ENCODE measurements around the gene CD180.

CD180 gene

DNA sequence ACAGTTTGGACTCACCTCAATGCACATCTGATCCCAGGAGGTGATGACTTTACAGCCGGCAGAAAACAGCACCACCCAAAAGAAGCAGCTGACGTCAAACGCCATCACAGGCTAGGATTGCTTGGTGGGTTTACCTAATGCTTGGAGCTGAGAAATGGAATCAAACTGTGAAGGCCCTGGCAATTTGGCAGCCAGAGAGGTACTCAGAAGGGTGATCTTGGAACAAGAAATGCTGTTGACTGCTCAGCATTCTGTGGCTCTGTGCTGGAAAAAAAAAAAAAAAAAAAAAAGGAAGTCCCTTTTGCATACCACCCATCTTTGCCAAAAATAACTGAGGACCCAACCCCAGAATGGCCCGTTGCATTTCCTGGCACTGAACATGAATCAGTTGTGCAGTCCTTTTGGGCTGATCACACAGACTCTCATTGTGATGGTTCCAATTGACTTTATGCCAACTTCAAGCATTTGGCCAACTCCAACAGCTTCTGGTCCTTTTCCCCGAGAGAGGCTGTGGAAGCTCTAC lies at the start of gene CD180:
Gene CD180, minus strand, starts transcription at position 263 of the 523 bp plus-strand sequence. Its CDS starts 158 bp downstream, at position 105.
- DNase-seq (ENCODE audit: low read depth in 1 of 2, low spot score in 1 of 2): no peak

GRCh38 chr5:67246108-67246507 lies 49.5 kb upstream of the CD180 start:
- no peak for DNase-seq (ENCODE audit: low read depth in 1 of 2, low spot score in 1 of 2)

DNA sequence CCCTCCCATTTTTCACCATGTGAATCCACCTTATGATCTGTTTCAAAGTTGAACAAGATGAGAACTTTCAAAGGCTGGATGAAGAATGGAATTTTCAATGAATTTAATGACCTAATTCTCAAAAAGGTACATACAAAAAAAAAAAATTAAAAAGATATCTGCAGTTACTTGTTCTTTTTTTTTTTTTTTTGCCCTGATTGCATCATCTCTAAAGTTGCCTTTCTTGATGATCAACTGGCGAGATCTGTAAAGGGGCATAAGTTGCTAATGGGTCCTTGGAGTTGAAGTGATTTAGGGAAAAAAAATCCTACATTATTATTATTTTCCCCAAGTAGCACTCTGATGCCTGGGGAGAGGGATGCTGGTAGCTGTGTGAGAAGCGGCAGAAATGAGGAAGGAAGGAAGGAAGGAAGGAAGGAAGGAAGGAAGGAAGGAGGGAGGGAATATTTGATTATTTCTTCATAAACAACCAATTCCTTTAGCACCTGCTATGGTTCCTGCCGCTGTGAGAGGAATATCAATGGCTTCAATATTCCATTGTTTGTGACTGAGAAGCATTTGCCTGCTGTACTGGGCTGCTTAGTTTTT lies 48.8 kb upstream of the CD180 start:
- no peak for DNase-seq (ENCODE audit: low read depth in 1 of 2, low spot score in 1 of 2)

- no peak for DNase-seq (ENCODE audit: low read depth in 1 of 2, low spot score in 1 of 2)
Measured at GRCh38 chr5:67244345-67244793, 47.8 kb upstream of the CD180 start.

- DNase-seq (ENCODE audit: low read depth in 1 of 2, low spot score in 1 of 2): no peak
Measured at GRCh38 chr5:67243944-67244343, 47.3 kb upstream of the CD180 start.

DNA sequence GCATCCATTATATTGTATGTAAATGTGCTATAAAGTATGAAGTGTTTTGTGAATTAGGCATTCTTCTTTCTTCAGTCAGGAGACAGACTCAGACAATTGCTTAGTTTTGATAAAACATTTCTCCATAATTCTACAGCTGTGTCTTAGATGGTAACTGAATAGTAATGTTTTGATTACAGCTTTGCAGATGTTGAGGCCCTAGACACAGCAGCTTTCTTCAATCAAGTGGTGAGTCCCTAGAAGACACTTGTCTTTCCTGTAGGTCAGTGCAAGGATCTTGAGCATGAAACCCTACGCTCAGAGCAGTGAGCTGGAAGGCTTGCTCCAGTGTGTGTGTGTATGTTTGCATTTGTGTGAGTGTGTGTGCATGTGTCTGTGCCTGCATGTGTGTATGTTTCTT lies 46.8 kb upstream of the CD180 start:
- DNase-seq (ENCODE audit: low read depth in 1 of 2, low spot score in 1 of 2): no peak

DNA sequence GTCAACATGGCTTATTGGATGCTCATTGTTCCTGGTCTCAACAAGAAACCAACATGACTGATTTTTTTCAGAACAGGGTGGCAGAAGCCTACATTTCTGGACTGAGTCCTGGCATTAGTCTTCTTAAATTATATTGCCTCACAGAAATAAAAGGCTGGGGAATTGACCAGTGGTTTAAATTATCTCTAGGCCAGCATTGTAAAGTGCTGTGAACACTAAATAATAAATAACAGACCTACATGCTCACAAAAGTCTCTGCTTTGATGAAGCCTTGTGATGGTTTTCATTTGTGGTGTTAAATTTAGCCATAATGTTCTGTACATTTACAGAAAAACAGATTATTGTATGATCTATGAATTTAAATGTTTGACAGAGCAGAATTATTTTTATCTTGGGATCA lies 44.7 kb upstream of the CD180 start:
- DNase-seq (ENCODE audit: low read depth in 1 of 2, low spot score in 1 of 2): no peak

DNA sequence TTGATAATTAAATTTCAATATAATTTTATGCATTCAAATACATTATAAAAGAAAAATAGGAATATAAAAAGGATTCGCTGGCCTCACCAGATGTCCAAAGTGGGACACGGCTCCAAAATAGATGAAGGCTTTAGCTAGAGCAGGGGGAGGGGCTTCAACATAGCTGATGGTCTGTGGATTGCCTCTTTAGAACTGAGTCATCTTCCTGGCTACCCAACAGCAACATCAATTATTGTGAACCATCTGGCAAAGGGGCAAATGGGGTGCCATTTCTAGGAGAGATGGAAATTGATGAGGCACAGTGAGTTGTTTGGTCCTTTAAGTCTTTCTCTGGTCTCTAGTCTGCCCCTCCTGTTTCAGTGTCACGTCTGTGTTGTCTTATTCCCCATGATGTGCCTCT lies 44.2 kb upstream of the CD180 start:
- no peak for DNase-seq (ENCODE audit: low read depth in 1 of 2, low spot score in 1 of 2)

GRCh38 chr5:67240065-67240464 lies 43.5 kb upstream of the CD180 start:
- DNase-seq (ENCODE audit: low read depth in 1 of 2, low spot score in 1 of 2): no peak

GRCh38 chr5:67238191-67238590 lies 41.6 kb upstream of the CD180 start:
- no peak for DNase-seq (ENCODE audit: low read depth in 1 of 2, low spot score in 1 of 2)

DNA sequence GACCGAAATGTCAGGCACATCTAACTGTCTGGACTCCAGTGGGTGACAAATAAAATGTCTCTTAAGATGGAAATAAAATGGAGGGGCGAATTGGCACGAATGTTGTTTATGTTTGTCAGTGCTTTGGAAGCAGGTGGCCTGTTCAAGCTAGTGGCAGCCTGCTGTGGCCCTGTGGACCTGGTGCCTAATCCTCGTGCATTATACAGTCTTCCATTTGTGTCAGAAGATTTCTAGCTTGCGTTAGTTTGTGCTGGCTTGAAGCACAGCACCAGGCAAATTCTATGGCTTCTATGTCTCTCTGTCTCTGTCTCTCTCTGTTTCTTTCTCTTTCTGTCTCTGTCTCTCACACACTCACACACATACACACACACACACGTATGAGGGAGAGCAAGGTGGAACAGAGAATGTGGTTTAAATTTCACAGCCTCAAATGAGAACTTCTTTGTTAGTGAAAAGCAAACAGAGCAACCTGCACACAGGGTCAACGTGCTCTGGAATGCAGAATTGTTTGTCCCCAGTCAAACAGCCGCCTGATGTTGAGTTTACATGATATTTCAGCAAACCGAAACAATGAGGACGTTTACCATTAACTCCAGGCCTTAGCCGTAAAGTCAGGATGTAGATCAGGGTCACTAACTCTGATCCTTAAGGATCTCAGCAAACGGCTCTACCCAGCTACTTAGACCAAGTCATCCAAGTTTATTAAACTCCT lies 39.0 kb upstream of the CD180 start:
- DNase-seq (ENCODE audit: low read depth in 1 of 2, low spot score in 1 of 2): no peak

DNA sequence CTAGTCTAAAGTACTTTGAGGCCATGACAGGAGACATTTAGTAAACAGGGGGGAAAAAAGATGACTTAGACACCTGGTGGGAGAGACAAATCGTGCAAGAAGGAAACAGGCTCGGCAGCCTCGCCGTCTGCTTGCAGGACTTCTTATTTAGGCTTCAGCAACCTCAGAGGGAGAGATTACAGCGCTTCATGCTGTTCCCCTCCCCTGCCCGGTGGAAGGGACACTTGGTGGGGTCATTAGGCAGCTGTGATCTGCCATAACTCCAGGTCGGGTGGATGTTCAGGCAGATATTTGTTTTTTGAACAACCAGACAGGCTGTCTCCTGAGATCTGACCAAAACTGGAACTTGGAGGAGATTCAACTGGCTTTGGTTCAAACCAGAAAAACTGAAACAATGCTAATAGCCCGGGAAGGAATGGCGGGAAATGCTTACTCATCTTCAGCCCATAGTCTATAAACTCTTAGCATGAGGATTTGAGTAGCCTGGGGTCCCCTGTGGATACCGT lies 38.1 kb upstream of the CD180 start:
- no peak for DNase-seq (ENCODE audit: low read depth in 1 of 2, low spot score in 1 of 2)

DNA sequence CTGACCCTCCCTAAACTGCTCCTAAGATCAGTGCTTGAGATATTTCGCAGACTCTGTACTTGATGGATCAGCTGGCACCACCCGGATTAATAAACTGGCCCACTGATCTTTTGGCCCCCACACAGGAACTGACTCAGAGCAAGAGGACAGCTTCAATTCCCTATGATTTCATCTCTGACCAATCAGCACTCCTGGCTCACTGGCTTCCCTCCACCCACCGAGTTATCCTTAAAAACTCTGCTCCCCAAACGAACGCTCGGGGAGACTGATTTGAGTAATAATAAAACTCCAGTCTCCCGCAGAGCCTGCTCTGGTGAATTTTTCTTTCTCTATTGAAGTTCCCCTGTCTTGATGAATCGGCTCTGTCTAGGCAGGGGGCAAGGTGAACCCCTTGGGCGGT lies 36.5 kb upstream of the CD180 start:
- no peak for DNase-seq (ENCODE audit: low read depth in 1 of 2, low spot score in 1 of 2)

GRCh38 chr5:67223211-67223610 lies 26.6 kb upstream of the CD180 start:
- no peak for DNase-seq (ENCODE audit: low read depth in 1 of 2, low spot score in 1 of 2)

GRCh38 chr5:67222243-67223025 lies 25.8 kb upstream of the CD180 start:
- DNase-seq (ENCODE audit: low read depth in 1 of 2, low spot score in 1 of 2): no peak

DNA sequence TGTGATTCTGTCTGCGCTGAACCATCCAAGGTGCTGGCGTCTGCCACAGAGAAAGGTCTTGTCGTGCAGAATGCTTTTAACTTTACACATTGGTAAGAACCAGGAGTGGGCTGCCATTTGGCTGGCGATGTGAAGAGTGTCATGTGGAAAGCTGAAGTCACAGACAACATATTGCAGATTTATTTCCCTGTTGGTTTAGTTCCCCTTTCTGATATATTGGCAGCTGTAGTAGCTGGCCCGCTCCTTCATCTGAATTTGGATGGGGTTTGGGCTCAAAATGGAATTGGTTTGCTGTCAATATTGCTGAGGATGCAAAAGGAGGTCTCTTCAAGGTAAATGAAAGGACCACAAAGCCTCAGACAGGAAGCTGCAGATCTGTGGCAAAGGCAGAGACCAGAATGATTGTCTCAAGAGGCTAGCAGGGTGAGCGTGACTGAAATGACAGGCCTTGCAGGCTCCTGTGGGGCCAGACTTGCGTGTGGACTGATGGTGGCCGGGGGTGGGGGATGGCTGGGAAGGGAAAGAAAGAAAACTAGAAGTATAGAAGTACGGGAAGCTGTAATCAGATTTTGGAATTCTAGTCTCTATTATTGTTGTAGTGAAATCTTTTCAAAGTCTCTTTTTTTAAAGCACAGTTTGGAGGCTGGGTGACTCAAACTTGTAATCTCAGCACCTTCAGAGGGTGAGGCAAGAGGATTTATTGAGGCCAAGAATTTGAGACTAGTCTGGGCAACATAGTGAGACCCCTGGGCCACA lies 25.1 kb upstream of the CD180 start:
- DNase-seq (ENCODE audit: low read depth in 1 of 2, low spot score in 1 of 2): peak in 1 of 2 donors; percentile 22

DNA sequence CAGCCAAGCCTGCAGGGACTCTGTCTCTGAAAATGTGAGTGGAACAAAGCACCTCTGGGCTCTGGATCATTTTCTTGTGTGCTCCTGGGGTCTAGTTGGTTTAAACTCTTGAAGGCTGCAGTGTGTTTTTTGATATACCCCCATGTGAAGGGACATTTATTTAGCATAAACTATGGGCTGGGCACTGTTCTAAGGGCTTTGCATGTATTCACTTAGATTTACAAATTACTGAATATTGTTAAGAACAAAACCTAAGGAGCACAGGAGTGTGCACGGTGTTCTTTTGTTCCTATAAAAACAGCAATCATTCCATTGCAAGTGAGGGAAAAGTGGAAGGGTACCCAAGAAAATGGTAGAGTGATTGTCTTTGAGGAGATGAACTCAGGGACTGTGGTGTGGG lies 20.0 kb upstream of the CD180 start:
- DNase-seq (ENCODE audit: low read depth in 1 of 2, low spot score in 1 of 2): no peak

GRCh38 chr5:67215519-67216471 lies 19.2 kb upstream of the CD180 start:
- peak; percentile 26 to 50 for DNase-seq (ENCODE audit: low read depth in 1 of 2, low spot score in 1 of 2)

GRCh38 chr5:67214707-67215447 lies 18.3 kb upstream of the CD180 start:
- no peak for DNase-seq (ENCODE audit: low read depth in 1 of 2, low spot score in 1 of 2)
